Neural cell (in vitro differentiated cells): ENCODE data around the gene FAM163A. TPM values are rescaled to one million over a fixed set of nuclear protein-coding genes. Genes with fewer than 3 reads are reported as not detected.

Experiments
- H2AFZ ChIP-seq: fragments of 200-600, 300-800 bp; sonication (generic), shearing (Covaris generic); 2 replicates; pipeline ENCODE4 v1.6.0; 2014; ENCODE audit warnings: low read depth, mild to moderate bottlenecking, antibody characterized with exemption, low read length, moderate library complexity
- H3F3A ChIP-seq: fragments of 200-600 bp; shearing (Covaris generic); 2 replicates; pipeline ENCODE4 v1.6.1; 2016; ENCODE audit warnings: mild to moderate bottlenecking, moderate library complexity, mixed read lengths, antibody characterized with exemption, low read length; ENCODE audit not compliant: insufficient read depth, poor library complexity, severe bottlenecking
- H3K27ac ChIP-seq: fragments of 200-600, 300-800 bp; sonication (generic), shearing (Covaris generic); 2 replicates; pipeline ENCODE4 v1.5.1; 2014; ENCODE audit warnings: mild to moderate bottlenecking, low read length, moderate library complexity
- H3K27me3 ChIP-seq: fragments of 300-800, 200-600 bp; sonication (generic), shearing (Covaris generic); 2 replicates; pipeline ENCODE4 v1.6.0; 2014; ENCODE audit warnings: mild to moderate bottlenecking, low read depth, low read length, moderate library complexity; ENCODE audit not compliant: insufficient read depth
- H3K36me3 ChIP-seq: fragments of 300-800, 200-600 bp; sonication (generic), shearing (Covaris generic); 2 replicates; pipeline ENCODE4 v1.5.1; 2014; ENCODE audit warnings: mild to moderate bottlenecking, antibody characterized with exemption, low read length, moderate library complexity; ENCODE audit not compliant: insufficient read depth
- H3K4me2 ChIP-seq: fragments of 300-800, 200-600 bp; sonication (generic), shearing (Covaris generic); 2 replicates; pipeline ENCODE4 v1.6.0; 2014; ENCODE audit warnings: mild to moderate bottlenecking, low read length
- H3K4me3 ChIP-seq: fragments of 300-800, 200-600 bp; sonication (generic), shearing (Covaris generic); 2 replicates; pipeline ENCODE4 v1.5.1; 2014; ENCODE audit warnings: mild to moderate bottlenecking, low read length, moderate library complexity
- H3K79me2 ChIP-seq: fragments of 200-600 bp; shearing (Covaris generic); replicated peaks from 2 replicates; pipeline ENCODE4 v1.6.0; 2014; ENCODE audit warnings: mild to moderate bottlenecking, low read length, moderate library complexity; ENCODE audit not compliant: insufficient read depth
- H3K9ac ChIP-seq: fragments of 300-800, 200-600 bp; sonication (generic), shearing (Covaris generic); 2 replicates; pipeline ENCODE4 v1.6.1; 2016; ENCODE audit warnings: mild to moderate bottlenecking, low read length, mixed read lengths
- H3K9me2 ChIP-seq: fragments of 200-600 bp; shearing (Covaris generic); 2 replicates; pipeline ENCODE4 v1.6.1; 2016; ENCODE audit warnings: mild to moderate bottlenecking, low read length, mixed read lengths; ENCODE audit not compliant: insufficient read depth
- H3K9me3 ChIP-seq: fragments of 200-600, 300-800 bp; sonication (generic), shearing (Covaris generic); 2 replicates; pipeline ENCODE4 v1.6.1; 2016; ENCODE audit warnings: mild to moderate bottlenecking, mixed run types, low read length, moderate library complexity, mixed read lengths
- H4K20me1 ChIP-seq: fragments of 200-600 bp; shearing (Covaris generic); 2 replicates; pipeline ENCODE4 v1.6.1; 2016; ENCODE audit warnings: mild to moderate bottlenecking, mixed run types; ENCODE audit not compliant: insufficient read depth
- EP300 ChIP-seq: fragments of 450-650 bp; conservative IDR thresholded peaks from 2 replicates; pipeline ENCODE4 v1.6.1; 2014; ENCODE audit warnings: antibody characterized with exemption, mild to moderate bottlenecking, moderate library complexity; ENCODE audit not compliant: poor library complexity, severe bottlenecking
- EZH2 ChIP-seq: fragments of 200-600, 300-800 bp; shearing (Covaris generic), sonication (generic); IDR thresholded peaks from 2 replicates; pipeline ENCODE4 v1.6.1; 2014; ENCODE audit warnings: antibody characterized with exemption, low read length, borderline replicate concordance, mild to moderate bottlenecking; ENCODE audit not compliant: insufficient read depth, poor library complexity, severe bottlenecking
- MXI1 ChIP-seq: fragments of 450-650 bp; conservative IDR thresholded peaks from 2 replicates; pipeline ENCODE4 v1.6.1; 2014; ENCODE audit warnings: antibody characterized with exemption, mild to moderate bottlenecking; ENCODE audit not compliant: poor library complexity, severe bottlenecking
- POLR2AphosphoS5 ChIP-seq: IDR thresholded peaks from 2 replicates; pipeline ENCODE4 v1.6.1; 2012
- RAD21 ChIP-seq: fragments of 450-650 bp; conservative IDR thresholded peaks from 2 replicates; pipeline ENCODE4 v1.6.1; 2014; ENCODE audit warnings: antibody characterized with exemption, mild to moderate bottlenecking, moderate library complexity
- SMC3 ChIP-seq: fragments of 450-650 bp; conservative IDR thresholded peaks from 2 replicates; pipeline ENCODE4 v1.6.1; 2014; ENCODE audit warnings: antibody characterized with exemption, mild to moderate bottlenecking, moderate library complexity; ENCODE audit not compliant: poor library complexity
- TAF1 ChIP-seq: IDR thresholded peaks from 2 replicates; pipeline ENCODE4 v1.6.1; 2012; ENCODE audit warnings: low read depth
- polyA plus RNA-seq: library from polyadenylated mRNA; depleted of rRNA; stranded (reverse); fragments of >200 nt; gene quantifications from 2 replicates; pipeline ENCODE4 v1.2.3, GENCODE V29; 2014
- TF ChIP-seq, protein P1 (sequence below): IDR thresholded peaks from 2 replicates; pipeline ENCODE4 v1.6.1; 2012; ENCODE audit warnings: borderline replicate concordance
- TF ChIP-seq, protein P2 (sequence below): fragments of 450-650 bp; IDR thresholded peaks from 2 replicates; pipeline ENCODE4 v1.5.1; 2014; ENCODE audit warnings: antibody characterized with exemption, mild to moderate bottlenecking, moderate library complexity; ENCODE audit not compliant: poor library complexity, severe bottlenecking

Gene FAM163A
- polyA plus RNA-seq, 1 donor from 2014 or later: 0.21 TPM

DNA sequence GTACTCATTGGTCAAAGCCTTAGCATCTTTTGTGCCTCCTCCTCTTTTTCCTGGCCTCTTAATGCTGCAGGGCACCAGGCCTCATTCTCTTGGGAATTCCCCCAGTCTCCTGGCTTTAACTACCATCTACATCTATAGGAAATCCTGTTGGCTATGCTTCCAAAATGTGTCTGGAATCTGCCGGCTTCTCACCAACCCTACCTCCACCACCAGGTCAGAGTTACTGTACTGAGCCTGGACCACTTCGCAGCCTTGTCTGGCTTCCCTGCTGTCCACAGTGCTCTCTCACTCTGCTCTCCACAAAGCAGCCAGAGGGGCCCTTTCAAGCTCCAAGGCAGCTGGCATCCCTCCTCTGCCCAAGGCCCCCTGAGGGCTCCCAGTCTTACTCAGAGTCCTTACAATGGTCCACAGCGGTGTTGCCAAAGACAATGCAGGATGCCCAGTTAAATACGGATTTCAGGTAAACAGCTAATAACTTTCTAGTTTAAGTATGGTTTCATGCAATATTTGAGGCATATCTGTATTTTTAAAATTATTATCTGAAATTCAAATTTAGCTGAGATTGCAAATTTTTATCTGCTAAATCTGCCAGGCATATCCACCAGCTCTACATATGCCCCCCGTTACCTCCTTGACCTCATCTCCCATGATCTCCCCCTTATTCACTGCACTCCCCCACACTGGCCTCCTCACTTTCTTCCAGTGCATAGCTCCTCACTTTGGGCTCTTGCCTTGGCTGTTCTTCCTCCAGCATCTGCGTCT, 34.5 kb upstream of the FAM163A start:
- H4K20me1 ChIP-seq: no peaks in the 10 kb centered on the region
- no peak overlapping the region for H3K4me2 ChIP-seq
- no peak overlapping the region for H2AFZ ChIP-seq
- H3K27me3 ChIP-seq: no peaks in the 10 kb centered on the region
- no peak overlapping the region for H3K27ac ChIP-seq
- no peaks in the 10 kb centered on the region for H3K9me2 ChIP-seq
- H3F3A ChIP-seq: no peaks in the 10 kb centered on the region
- H3K4me3 ChIP-seq: no peak overlapping the region
- H3K36me3 ChIP-seq: no peaks in the 10 kb centered on the region
- no peak for TF ChIP-seq MXI1
- TF ChIP-seq EP300: no peak
- no peak for TF ChIP-seq EZH2
- TF ChIP-seq SMC3: no peak
- TF ChIP-seq, protein P1, sequence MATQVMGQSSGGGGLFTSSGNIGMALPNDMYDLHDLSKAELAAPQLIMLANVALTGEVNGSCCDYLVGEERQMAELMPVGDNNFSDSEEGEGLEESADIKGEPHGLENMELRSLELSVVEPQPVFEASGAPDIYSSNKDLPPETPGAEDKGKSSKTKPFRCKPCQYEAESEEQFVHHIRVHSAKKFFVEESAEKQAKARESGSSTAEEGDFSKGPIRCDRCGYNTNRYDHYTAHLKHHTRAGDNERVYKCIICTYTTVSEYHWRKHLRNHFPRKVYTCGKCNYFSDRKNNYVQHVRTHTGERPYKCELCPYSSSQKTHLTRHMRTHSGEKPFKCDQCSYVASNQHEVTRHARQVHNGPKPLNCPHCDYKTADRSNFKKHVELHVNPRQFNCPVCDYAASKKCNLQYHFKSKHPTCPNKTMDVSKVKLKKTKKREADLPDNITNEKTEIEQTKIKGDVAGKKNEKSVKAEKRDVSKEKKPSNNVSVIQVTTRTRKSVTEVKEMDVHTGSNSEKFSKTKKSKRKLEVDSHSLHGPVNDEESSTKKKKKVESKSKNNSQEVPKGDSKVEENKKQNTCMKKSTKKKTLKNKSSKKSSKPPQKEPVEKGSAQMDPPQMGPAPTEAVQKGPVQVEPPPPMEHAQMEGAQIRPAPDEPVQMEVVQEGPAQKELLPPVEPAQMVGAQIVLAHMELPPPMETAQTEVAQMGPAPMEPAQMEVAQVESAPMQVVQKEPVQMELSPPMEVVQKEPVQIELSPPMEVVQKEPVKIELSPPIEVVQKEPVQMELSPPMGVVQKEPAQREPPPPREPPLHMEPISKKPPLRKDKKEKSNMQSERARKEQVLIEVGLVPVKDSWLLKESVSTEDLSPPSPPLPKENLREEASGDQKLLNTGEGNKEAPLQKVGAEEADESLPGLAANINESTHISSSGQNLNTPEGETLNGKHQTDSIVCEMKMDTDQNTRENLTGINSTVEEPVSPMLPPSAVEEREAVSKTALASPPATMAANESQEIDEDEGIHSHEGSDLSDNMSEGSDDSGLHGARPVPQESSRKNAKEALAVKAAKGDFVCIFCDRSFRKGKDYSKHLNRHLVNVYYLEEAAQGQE: no peak
- no peak for TF ChIP-seq TAF1
- TF ChIP-seq RAD21: no peak
- TF ChIP-seq, protein P2, sequence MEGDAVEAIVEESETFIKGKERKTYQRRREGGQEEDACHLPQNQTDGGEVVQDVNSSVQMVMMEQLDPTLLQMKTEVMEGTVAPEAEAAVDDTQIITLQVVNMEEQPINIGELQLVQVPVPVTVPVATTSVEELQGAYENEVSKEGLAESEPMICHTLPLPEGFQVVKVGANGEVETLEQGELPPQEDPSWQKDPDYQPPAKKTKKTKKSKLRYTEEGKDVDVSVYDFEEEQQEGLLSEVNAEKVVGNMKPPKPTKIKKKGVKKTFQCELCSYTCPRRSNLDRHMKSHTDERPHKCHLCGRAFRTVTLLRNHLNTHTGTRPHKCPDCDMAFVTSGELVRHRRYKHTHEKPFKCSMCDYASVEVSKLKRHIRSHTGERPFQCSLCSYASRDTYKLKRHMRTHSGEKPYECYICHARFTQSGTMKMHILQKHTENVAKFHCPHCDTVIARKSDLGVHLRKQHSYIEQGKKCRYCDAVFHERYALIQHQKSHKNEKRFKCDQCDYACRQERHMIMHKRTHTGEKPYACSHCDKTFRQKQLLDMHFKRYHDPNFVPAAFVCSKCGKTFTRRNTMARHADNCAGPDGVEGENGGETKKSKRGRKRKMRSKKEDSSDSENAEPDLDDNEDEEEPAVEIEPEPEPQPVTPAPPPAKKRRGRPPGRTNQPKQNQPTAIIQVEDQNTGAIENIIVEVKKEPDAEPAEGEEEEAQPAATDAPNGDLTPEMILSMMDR: no peak
- no peak for TF ChIP-seq POLR2AphosphoS5
- H3K79me2 ChIP-seq: no peaks in the 10 kb centered on the region
- no peaks in the 10 kb centered on the region for H3K9me3 ChIP-seq
- H3K9ac ChIP-seq: no peak overlapping the region

DNA sequence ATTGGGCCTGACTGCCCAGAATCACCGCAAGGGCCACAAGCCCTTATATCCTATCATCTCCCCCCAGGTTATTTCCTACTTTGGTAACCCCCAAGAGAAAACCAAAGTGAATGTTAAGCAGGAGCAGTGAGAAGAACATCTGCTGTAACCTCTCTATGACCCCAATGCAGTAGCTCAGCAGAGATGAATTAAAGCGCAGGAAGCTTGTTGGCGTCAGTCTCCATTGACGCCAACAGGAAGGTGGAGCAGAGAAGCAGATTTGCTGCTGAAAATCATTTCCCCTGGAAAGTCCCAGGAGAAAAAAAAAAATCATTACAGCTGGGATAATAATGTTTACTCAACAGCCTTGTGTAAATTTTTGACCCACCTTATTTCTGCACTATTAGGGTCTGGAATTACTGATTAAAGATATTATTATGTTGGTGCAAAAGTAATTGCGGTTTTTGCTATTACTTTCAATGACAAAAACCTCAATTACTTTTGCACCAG, 33.2 kb upstream of the FAM163A start:
- Histone ChIP-seq H3K9me2 (no peaks in the 10 kb centered on the region), H3K36me3 (no peaks in the 10 kb centered on the region), H3K9ac (no peak overlapping the region), H2AFZ (peak overlapping the region; percentile 0), H4K20me1 (no peaks in the 10 kb centered on the region), H3K4me2 (no peak overlapping the region), H3K27me3 (no peaks in the 10 kb centered on the region), H3K9me3 (peaks cover 2% of the 10 kb centered on the region), H3K79me2 (no peaks in the 10 kb centered on the region), H3K27ac (no peak overlapping the region), H3K4me3 (no peak overlapping the region), H3F3A (no peaks in the 10 kb centered on the region)
- TF ChIP-seq RAD21: no peak
